Natural killer cell (primary cell): Measurements from ENCODE around the gene GEMIN5. TPM values are rescaled to one million over a fixed set of nuclear protein-coding genes. Genes with fewer than 3 reads are reported as not detected.

Experiments used
- ATAC-seq, 3 donors: fragments of 150-1000 bp in 2 of 3; fragments of 200-7000 bp in 1 of 3; cut with Tn5 transposase; 1 replicate in 1 of 3; 2 replicates in 2 of 3; pipeline ENCODE4 v1.10.0; 2021; ENCODE audit warnings: mild to moderate bottlenecking in 2 of 3, moderate library complexity in 2 of 3
- DNase-seq, 2 donors: peaks; one replicate each; pipeline versions ENCODE4 v3.0.0 to v3.0.0-alpha.2; 2013 to 2021; ENCODE audit warnings: mixed read lengths in 1 of 2
- H3K27ac ChIP-seq: one replicate; pipeline ENCODE4 v1.5.1; 2013; ENCODE audit warnings: mild to moderate bottlenecking, low read length
- H3K27me3 ChIP-seq: one replicate; pipeline ENCODE4 v1.6.1; 2013; ENCODE audit warnings: low read length; ENCODE audit not compliant: control insufficient read depth, insufficient read depth
- H3K36me3 ChIP-seq: one replicate; pipeline ENCODE4 v1.6.1; 2013; ENCODE audit warnings: low read length; ENCODE audit not compliant: control insufficient read depth, insufficient read depth
- H3K4me1 ChIP-seq: one replicate; pipeline ENCODE4 v1.6.1; 2013; ENCODE audit warnings: low read length; ENCODE audit not compliant: control insufficient read depth, insufficient read depth
- H3K4me3 ChIP-seq: one replicate; pipeline ENCODE4 v1.5.1; 2013; ENCODE audit warnings: low read length
- H3K9me3 ChIP-seq: one replicate; pipeline ENCODE4 v1.6.1; 2013; ENCODE audit warnings: low read length; ENCODE audit not compliant: control insufficient read depth, insufficient read depth
- H3K27ac Mint-ChIP-seq, 2 donors: one replicate each; pipeline ENCODE4 v1.8.0; 2022; ENCODE audit warnings: mild to moderate bottlenecking in 2 of 2, mixed read lengths in 2 of 2, moderate library complexity in 1 of 2
- H3K27me3 Mint-ChIP-seq, 2 donors: one replicate each; pipeline ENCODE4 v1.8.0; 2022; ENCODE audit warnings: low read depth in 2 of 2, mixed read lengths in 2 of 2
- H3K36me3 Mint-ChIP-seq: one replicate; pipeline ENCODE4 v1.8.0; 2022; ENCODE audit warnings: mixed read lengths
- H3K4me1 Mint-ChIP-seq, 2 donors: one replicate each; pipeline ENCODE4 v1.8.0; 2022; ENCODE audit warnings: mixed read lengths in 2 of 2
- H3K4me3 Mint-ChIP-seq: one replicate; pipeline ENCODE4 v1.8.0; 2022; ENCODE audit warnings: mild to moderate bottlenecking, moderate library complexity, mixed read lengths
- H3K9me3 Mint-ChIP-seq, 2 donors: one replicate each; pipeline ENCODE4 v1.8.0; 2022; ENCODE audit warnings: mixed read lengths in 2 of 2
- CTCF ChIP-seq: fragments of 200-600 bp; IDR thresholded peaks from one replicate; pipeline ENCODE4 v1.8.0; 2022; ENCODE audit warnings: antibody characterized with exemption
- WGBS: methylation state at CpG from one replicate; pipeline ENCODE4 v1.1.7; 2013; ENCODE audit warnings: missing lambda C conversion rate; ENCODE audit not compliant: insufficient coverage; 5-methylcytosine and 5-hydroxymethylcytosine counted together
- intact Hi-C: fragments of 100-400 bp; cut with micrococcal nuclease; formaldehyde crosslinking; loops from one replicate; pipeline ENCODE4 v1.14.2; 2022
- total RNA-seq, 4 donors: library from RNA; stranded (reverse); fragments of 120-200 nt in 1 of 4; gene quantifications; one replicate each; pipeline versions ENCODE4 v1.2.3 to v1.2.4, GENCODE V29; 2013 to 2022

Gene GEMIN5
- total RNA-seq, 3 donors from 2014 or later (not counting 1 experiment from before 2014, with no cell fraction given): 6.3 to 12.7 (median 7.8) TPM

- no peak for TF ChIP-seq CTCF
- Histone ChIP-seq H3K4me1 (no peaks in the 10 kb centered on the region), H3K27me3 (no peaks in the 10 kb centered on the region), H3K36me3 (peaks cover 61% of the 10 kb centered on the region), H3K9me3 (no peaks in the 10 kb centered on the region), H3K4me3 (no peak overlapping the region), H3K27ac (no peak overlapping the region)
- no peak for DNase-seq
- ATAC-seq: no peak
- no peaks in the 10 kb centered on the region for H3K4me1 Mint-ChIP-seq
- no peaks in the 10 kb centered on the region for H3K9me3 Mint-ChIP-seq
- intact Hi-C loops: no loop called here
- no peak overlapping the region for H3K27ac Mint-ChIP-seq
- no peak overlapping the region for H3K4me3 Mint-ChIP-seq
- H3K36me3 Mint-ChIP-seq: peaks cover 19% of the 10 kb centered on the region
- 96% methylated on average over 4 of the region's 4 CpGs for WGBS
- H3K27me3 Mint-ChIP-seq: no peaks in the 10 kb centered on the region
Measured at GRCh38 chr5:154898210-154898609, 39.8 kb downstream of the GEMIN5 start.

- Histone ChIP-seq H3K27ac (no peak overlapping the region), H3K27me3 (no peaks in the 10 kb centered on the region), H3K4me1 (no peaks in the 10 kb centered on the region), H3K4me3 (no peak overlapping the region), H3K36me3 (peaks cover 56% of the 10 kb centered on the region), H3K9me3 (no peaks in the 10 kb centered on the region)
- Mint-ChIP-seq H3K4me3 (no peak overlapping the region), H3K36me3 (peaks cover 9% of the 10 kb centered on the region), H3K9me3 (no peaks in the 10 kb centered on the region), H3K27ac (no peak overlapping the region), H3K27me3 (no peaks in the 10 kb centered on the region), H3K4me1 (no peaks in the 10 kb centered on the region)
- no peak for ATAC-seq
- TF ChIP-seq CTCF: no peak
- no peak for DNase-seq
- intact Hi-C loops: no loop called here
Measured at GRCh38 chr5:154896562-154897165, 41.3 kb downstream of the GEMIN5 start.

- no peaks in the 10 kb centered on the region for H3K27me3 ChIP-seq
- Mint-ChIP-seq H3K27ac (no peak overlapping the region), H3K4me1 (no peaks in the 10 kb centered on the region), H3K4me3 (no peak overlapping the region), H3K36me3 (peaks cover 15% of the 10 kb centered on the region), H3K9me3 (no peaks in the 10 kb centered on the region), H3K27me3 (no peaks in the 10 kb centered on the region)
- DNase-seq: no peak
- H3K4me1 ChIP-seq: no peaks in the 10 kb centered on the region
- H3K27ac ChIP-seq: no peak overlapping the region
- no peak for TF ChIP-seq CTCF
- H3K9me3 ChIP-seq: no peaks in the 10 kb centered on the region
- intact Hi-C loops: no loop called here
- no peak for ATAC-seq
- WGBS: 91% methylated on average over 13 of the region's 14 CpGs
- H3K4me3 ChIP-seq: no peak overlapping the region
- H3K36me3 ChIP-seq: peaks cover 56% of the 10 kb centered on the region
Measured at GRCh38 chr5:154895606-154896561, 42.1 kb downstream of the GEMIN5 start.
